ENCODE measurements around the gene DAND5. TPM values are rescaled to one million over a fixed set of nuclear protein-coding genes. Genes with fewer than 3 reads are reported as not detected.

Gene DAND5
- total and polyA plus RNA-seq, 9 of the 15 experiments (the other 6 are each of a cell fraction or from before 2014, with no cell fraction given) = 0.22 to 0.83 (median 0.60) TPM

- TF ChIP-seq RNF219 (CRISPR knock-in tag; IDR thresholded peaks at IDR 0.05) (no peak), ZNF232 (CRISPR knock-in tag; IDR thresholded peaks at IDR 0.05) (no peak), HEY1 (CRISPR knock-in tag; IDR thresholded peaks at IDR 0.05; ENCODE audit: borderline replicate concordance) (no peak), TFAP4 (CRISPR knock-in tag; IDR thresholded peaks at IDR 0.05; ENCODE audit: borderline replicate concordance) (no peak), LARP7 (IDR thresholded peaks at IDR 0.05) (no peak), SMARCA5 (IDR thresholded peaks at IDR 0.05) (0 out of 2 replicates have a peak, but pooled peaks have one; percentile 50), ERF (CRISPR knock-in tag; IDR thresholded peaks at IDR 0.05) (no peak), HMG20B (CRISPR knock-in tag; IDR thresholded peaks at IDR 0.05) (no peak), BRD9 (IDR thresholded peaks at IDR 0.05; ENCODE audit: low read depth, partially characterized antibody) (no peak), ARID1B (IDR thresholded peaks at IDR 0.05) (0 out of 2 replicates have a peak, but pooled peaks have one; percentile 6), ELF4 (CRISPR knock-in tag; IDR thresholded peaks at IDR 0.05) (0 out of 2 replicates have a peak, but pooled peaks have one; percentile 59), FOXK2 (conservative IDR thresholded peaks at IDR 0.05 in 1 of 2, IDR thresholded peaks at IDR 0.05 in 1 of 2; ENCODE audit: low read depth in 2 of 2) (no peak), RBM14 (IDR thresholded peaks at IDR 0.05; ENCODE audit: borderline replicate concordance, insufficient read depth, low read depth, low read length) (no peak)
Measured at GRCh38 chr19:12970070-12970820, 869 bp downstream of the DAND5 start (continued).

All from K562 (cell line).